Left lung (tissue), 10 donors: Measurements from ENCODE around the gene TRAF3IP3. TPM values are rescaled to one million over a fixed set of nuclear protein-coding genes. Genes with fewer than 3 reads are reported as not detected.
A peak's percentile ranks its signal among the peaks of the same experiment; 100 is the strongest.

ENCODE experiments used
- ATAC-seq: fragments of 200-7000 bp; cut with Tn5 transposase; one replicate; pipeline ENCODE4 v1.9.1; 2020; ENCODE audit warnings: moderate library complexity
- DNase-seq, 4 donors: peaks; one replicate each; pipeline ENCODE4 v3.0.0-alpha.2; 2013 to 2020
- H3K27ac ChIP-seq, 2 donors: fragments of 200-600 bp; sonication (generic) in 1 of 2; one replicate each; pipeline versions ENCODE4 v1.5.0 to v1.8.0; 2020 to 2021
- H3K27me3 ChIP-seq, 2 donors: fragments of 200-600 bp; sonication (generic) in 1 of 2; one replicate each; pipeline versions ENCODE4 v1.5.0 to v1.8.0; 2020 to 2021
- H3K36me3 ChIP-seq, 2 donors: fragments of 200-600 bp; sonication (generic) in 1 of 2; one replicate each; pipeline versions ENCODE4 v1.5.0 to v1.8.0; 2020 to 2021
- H3K4me1 ChIP-seq, 2 donors: fragments of 200-600 bp; one replicate each; pipeline ENCODE4 v1.8.0; 2021
- H3K4me3 ChIP-seq, 2 donors: fragments of 200-600 bp; sonication (generic) in 1 of 2; one replicate each; pipeline versions ENCODE4 v1.5.0 to v1.8.0; 2020 to 2021; ENCODE audit warnings: mild to moderate bottlenecking in 1 of 2
- H3K9me3 ChIP-seq, 2 donors: fragments of 200-600 bp; sonication (generic) in 1 of 2; one replicate each; pipeline versions ENCODE4 v1.5.0 to v1.8.0; 2020 to 2021
- intact Hi-C, 2 donors: fragments of 100-400 bp; cut with DNase I; formaldehyde crosslinking; loops; one replicate each; pipeline versions ENCODE4 v1.11.2 to v1.14.2; 2022
- polyA plus RNA-seq, 6 donors: library from polyadenylated mRNA; unstranded; fragments of 120-200 nt; gene quantifications; one replicate each; pipeline ENCODE4 v1.2.1, GENCODE V29; 2013; ENCODE audit not compliant: insufficient read length in 6 of 6
- total RNA-seq, 2 donors: library from RNA; stranded (reverse); fragmentation: NEBNext Ultra II Directional; extraction: Animal tissue kit (Norgen Biotek cat#: 25700); gene quantifications; one replicate each; pipeline ENCODE4 v1.2.1, GENCODE V29; 2021
- TF ChIP-seq, protein P1 (sequence below), 2 donors: fragments of 200-600 bp; sonication (generic) in 1 of 2; IDR thresholded peaks; one replicate each; pipeline versions ENCODE4 v1.5.0 to v1.8.0; 2021; ENCODE audit warnings: antibody characterized with exemption in 2 of 2
- donor health status: DM: no; HTN: yes; CAD: no.
- donor health status: DM: no; HTN: no; CAD: no.

The TRAF3IP3 gene
- total and polyA plus RNA-seq, 8 donors = 2.2 to 13.5 (median 3.1) TPM

DNA sequence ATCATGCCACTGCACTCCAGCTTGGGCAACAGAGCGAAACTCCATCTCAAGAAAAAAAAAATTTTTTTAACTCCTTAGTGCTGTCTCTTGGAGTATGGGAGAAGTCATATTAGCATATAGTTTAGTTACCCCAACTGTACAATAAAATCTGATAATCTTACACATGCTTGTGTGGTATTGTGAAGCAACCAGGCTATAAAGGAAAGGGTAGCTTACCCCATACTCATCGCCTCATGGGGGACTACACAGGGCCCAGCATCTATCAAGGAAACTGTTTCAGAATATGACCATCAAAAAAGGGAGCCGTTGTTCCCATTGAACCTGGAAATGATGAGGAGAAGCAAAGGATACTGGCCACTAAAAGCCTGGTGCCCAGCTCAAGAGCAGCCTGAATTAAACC, 3.0 kb upstream of the TRAF3IP3 start:
- Histone ChIP-seq H3K4me1 (peaks cover 0 to 70% of the 10 kb centered on the region in 2 donors), H3K27ac (no peak overlapping the region), H3K27me3 (no peaks in the 10 kb centered on the region), H3K36me3 (no peaks in the 10 kb centered on the region), H3K4me3 (no peak overlapping the region), H3K9me3 (no peaks in the 10 kb centered on the region)
- intact Hi-C loops = no loop called here
- TF ChIP-seq, protein P1, sequence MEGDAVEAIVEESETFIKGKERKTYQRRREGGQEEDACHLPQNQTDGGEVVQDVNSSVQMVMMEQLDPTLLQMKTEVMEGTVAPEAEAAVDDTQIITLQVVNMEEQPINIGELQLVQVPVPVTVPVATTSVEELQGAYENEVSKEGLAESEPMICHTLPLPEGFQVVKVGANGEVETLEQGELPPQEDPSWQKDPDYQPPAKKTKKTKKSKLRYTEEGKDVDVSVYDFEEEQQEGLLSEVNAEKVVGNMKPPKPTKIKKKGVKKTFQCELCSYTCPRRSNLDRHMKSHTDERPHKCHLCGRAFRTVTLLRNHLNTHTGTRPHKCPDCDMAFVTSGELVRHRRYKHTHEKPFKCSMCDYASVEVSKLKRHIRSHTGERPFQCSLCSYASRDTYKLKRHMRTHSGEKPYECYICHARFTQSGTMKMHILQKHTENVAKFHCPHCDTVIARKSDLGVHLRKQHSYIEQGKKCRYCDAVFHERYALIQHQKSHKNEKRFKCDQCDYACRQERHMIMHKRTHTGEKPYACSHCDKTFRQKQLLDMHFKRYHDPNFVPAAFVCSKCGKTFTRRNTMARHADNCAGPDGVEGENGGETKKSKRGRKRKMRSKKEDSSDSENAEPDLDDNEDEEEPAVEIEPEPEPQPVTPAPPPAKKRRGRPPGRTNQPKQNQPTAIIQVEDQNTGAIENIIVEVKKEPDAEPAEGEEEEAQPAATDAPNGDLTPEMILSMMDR (IDR thresholded peaks at IDR 0.05) = no peak
- ATAC-seq = no peak
- no peak for DNase-seq

DNA sequence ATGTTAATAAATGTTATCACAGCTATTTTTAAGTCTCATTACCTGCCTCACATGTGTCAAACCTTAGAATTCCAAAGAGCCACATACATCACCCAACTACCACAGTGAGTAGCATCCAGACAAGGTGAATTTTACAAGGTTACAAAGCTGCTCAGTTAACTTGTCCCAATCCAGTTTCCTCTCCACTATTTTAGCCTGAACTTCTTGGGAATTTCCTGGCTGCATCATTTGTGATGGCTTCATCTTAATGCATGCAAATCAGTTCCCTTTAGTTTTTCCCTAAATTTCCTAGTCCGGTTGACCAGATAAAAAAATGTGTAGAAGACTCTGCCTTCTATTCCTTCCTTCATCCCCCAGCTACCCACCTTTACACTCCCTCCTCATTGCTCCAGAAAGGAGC, 597 bp upstream of the TRAF3IP3 start:
- Histone ChIP-seq H3K36me3 (peaks cover 0 to 7% of the 10 kb centered on the region in 2 donors), H3K4me3 (no peak overlapping the region), H3K27ac (peak overlapping the region in 1 of 2 donors; percentile 80), H3K4me1 (peaks cover 0 to 63% of the 10 kb centered on the region in 2 donors), H3K27me3 (no peaks in the 10 kb centered on the region), H3K9me3 (no peaks in the 10 kb centered on the region)
- DNase-seq (no peak), ATAC-seq (no peak)
- TF ChIP-seq, protein P1 (IDR thresholded peaks at IDR 0.05) = no peak
- intact Hi-C loops = no loop called here

DNA sequence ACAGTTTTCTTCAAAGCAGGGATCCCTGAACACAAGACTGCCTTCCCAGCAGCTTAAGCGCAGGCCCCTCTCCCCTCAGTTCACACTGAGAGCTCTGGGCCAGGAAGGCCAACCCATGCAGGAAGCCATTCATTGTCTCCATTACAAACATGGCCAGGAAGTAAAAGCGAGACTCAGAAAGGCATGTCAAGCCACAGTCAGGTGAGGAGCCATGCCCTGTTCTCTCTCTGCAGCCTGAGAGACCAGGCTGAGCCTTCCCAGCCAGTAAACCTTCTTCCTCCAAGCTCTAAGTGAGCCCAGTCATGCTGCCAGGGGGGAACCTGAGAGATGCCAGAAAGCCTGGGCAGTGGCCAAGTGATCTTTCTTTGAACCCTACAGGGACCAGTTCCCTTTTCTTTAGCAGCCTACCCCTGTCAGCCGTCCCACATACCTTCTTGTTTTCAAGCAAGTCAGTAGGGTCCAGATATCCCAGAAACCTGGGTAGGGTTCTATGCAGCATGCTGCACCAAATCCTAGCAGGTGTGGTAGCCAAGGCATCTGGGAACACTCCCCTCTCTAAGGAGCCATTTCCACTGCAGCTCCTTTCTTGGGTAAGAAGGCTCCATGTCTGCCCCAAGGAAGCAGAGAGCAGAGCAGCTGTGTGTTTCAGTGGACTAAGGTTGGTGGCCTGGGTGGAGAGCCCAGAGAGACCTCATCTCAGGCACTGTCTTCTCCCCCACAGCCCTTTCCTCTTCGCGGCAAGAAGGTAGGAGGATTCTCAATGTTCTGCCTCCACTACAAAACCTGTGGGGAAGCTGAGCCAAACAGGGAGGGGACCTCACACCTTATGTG, 977 bp downstream of the TRAF3IP3 start:
- DNase-seq (peak in 2 of 4 donors; percentile 59 to 69), ATAC-seq (peak; percentile 60)
- H3K36me3 ChIP-seq = peaks cover 0 to 12% of the 10 kb centered on the region in 2 donors
- intact Hi-C loops = no loop called here
- peak overlapping the region in 1 of 2 donors; percentile 30 for H3K4me3 ChIP-seq
- no peaks in the 10 kb centered on the region for H3K27me3 ChIP-seq
- peak overlapping the region; percentile 50 to 80 for H3K27ac ChIP-seq
- TF ChIP-seq, protein P1 (IDR thresholded peaks at IDR 0.05) = no peak
- H3K9me3 ChIP-seq = no peaks in the 10 kb centered on the region
- peaks cover 0 to 49% of the 10 kb centered on the region in 2 donors for H3K4me1 ChIP-seq

DNA sequence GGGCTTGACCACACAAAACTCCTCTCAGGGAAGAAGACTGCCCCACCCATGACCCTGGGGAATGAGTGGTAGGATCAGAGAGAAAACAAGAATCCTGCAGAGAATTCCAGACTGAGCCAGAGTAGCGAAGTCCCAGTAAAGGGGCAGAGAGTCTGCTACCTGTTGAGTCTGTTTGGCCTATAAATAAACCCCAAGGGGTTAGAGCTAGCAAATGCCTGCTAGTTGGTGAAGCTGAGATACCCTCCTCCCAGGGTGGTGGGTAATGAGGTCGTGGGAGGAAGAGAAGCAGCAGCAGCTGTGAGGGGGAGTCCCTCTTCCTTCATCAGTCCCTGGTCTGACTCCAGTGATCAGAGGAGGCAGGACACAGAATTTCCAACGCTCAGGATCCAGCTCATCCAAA, 2.5 kb downstream of the TRAF3IP3 start:
- intact Hi-C loops = no loop called here
- Histone ChIP-seq H3K27ac (no peak overlapping the region), H3K4me3 (peak overlapping the region in 1 of 2 donors; percentile 30), H3K27me3 (no peaks in the 10 kb centered on the region), H3K36me3 (peaks cover 0 to 26% of the 10 kb centered on the region in 2 donors), H3K9me3 (no peaks in the 10 kb centered on the region), H3K4me1 (peaks cover 0 to 47% of the 10 kb centered on the region in 2 donors)
- no peak for DNase-seq
- TF ChIP-seq, protein P1 (IDR thresholded peaks at IDR 0.05) = no peak
- no peak for ATAC-seq

DNA sequence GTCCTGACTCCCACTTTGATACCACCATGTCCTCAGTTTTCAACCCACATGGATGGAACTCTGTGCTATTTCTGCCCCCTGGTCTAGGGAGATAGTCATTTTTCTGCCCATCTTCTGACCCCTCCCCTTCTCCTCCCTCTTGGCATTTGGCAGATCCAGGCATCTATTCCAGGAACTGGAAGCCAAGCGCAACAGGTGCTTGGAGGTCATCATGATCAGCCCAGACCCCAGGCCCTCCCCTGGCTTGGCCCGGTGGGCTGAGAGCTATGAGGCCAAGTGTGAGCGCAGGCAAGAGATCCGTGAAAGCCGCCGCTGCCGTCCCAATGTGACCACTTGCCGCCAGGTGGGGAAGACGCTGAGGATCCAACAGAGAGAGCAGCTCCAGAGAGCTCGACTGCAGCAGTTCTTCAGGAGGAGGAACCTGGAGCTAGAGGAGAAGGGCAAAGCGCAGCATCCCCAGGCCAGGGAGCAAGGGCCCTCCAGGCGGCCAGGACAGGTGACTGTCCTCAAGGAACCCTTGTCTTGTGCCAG, 4.0 kb downstream of the TRAF3IP3 start:
- Histone ChIP-seq H3K4me3 (no peak overlapping the region), H3K36me3 (peaks cover 0 to 29% of the 10 kb centered on the region in 2 donors), H3K27ac (no peak overlapping the region), H3K9me3 (no peaks in the 10 kb centered on the region), H3K27me3 (no peaks in the 10 kb centered on the region), H3K4me1 (peaks cover 0 to 44% of the 10 kb centered on the region in 2 donors)
- intact Hi-C loops = no loop called here
- DNase-seq (peak in 1 of 4 donors; percentile 59), ATAC-seq (no peak)
- TF ChIP-seq, protein P1 (IDR thresholded peaks at IDR 0.05) = no peak
